Neural cell (in vitro differentiated cells): ENCODE measurements around the gene LINC01488.

Source experiments
- EP300 ChIP-seq: fragments of 450-650 bp; conservative IDR thresholded peaks from 2 replicates; pipeline ENCODE4 v1.6.1; 2014; ENCODE audit warnings: antibody characterized with exemption, mild to moderate bottlenecking, moderate library complexity; ENCODE audit not compliant: poor library complexity, severe bottlenecking
- EZH2 ChIP-seq: fragments of 200-600, 300-800 bp; shearing (Covaris generic), sonication (generic); IDR thresholded peaks from 2 replicates; pipeline ENCODE4 v1.6.1; 2014; ENCODE audit warnings: antibody characterized with exemption, low read length, borderline replicate concordance, mild to moderate bottlenecking; ENCODE audit not compliant: insufficient read depth, poor library complexity, severe bottlenecking
- POLR2AphosphoS5 ChIP-seq: IDR thresholded peaks from 2 replicates; pipeline ENCODE4 v1.6.1; 2012
- TF ChIP-seq, protein P1 (sequence below): fragments of 450-650 bp; IDR thresholded peaks from 2 replicates; pipeline ENCODE4 v1.5.1; 2014; ENCODE audit warnings: antibody characterized with exemption, mild to moderate bottlenecking, moderate library complexity; ENCODE audit not compliant: poor library complexity, severe bottlenecking

DNA sequence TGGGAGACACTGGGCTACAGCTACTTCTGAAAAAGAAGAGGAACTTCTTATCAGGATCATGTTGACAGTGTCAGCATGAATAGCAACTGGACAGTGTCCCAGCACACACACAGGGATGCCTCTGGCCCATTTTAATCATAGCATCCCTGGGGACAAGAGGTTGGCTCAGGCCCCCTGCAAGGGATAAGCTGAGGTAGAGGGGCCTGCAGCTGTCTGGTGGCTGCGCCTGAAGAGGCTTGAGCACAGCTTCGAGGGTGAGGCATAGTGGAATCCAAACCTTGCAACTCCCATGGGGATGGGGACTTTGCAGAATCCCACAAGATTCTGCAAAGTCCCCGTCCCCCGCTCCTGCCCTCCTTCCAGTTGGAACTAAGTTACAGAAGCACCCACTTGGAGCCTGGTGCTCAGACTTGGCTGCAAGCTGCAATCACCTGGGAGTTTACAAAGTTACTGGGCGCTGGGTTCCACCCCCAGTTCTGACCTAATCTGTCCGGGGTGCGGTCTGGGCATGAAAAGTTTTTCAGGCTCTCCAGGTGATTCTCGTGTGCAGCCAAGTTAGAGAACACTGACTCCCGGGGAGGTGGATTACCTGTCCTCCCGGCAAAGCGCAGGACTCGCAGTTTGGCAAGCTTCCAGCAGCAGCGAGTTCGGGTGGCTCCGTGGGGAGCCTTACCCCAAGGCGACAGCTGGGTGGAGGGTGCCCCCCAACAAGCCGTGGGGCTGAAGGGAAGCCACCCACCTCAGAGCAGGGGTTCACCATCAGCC is 16.0 kb upstream of the LINC01488 start:
- TF ChIP-seq, protein P1, sequence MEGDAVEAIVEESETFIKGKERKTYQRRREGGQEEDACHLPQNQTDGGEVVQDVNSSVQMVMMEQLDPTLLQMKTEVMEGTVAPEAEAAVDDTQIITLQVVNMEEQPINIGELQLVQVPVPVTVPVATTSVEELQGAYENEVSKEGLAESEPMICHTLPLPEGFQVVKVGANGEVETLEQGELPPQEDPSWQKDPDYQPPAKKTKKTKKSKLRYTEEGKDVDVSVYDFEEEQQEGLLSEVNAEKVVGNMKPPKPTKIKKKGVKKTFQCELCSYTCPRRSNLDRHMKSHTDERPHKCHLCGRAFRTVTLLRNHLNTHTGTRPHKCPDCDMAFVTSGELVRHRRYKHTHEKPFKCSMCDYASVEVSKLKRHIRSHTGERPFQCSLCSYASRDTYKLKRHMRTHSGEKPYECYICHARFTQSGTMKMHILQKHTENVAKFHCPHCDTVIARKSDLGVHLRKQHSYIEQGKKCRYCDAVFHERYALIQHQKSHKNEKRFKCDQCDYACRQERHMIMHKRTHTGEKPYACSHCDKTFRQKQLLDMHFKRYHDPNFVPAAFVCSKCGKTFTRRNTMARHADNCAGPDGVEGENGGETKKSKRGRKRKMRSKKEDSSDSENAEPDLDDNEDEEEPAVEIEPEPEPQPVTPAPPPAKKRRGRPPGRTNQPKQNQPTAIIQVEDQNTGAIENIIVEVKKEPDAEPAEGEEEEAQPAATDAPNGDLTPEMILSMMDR, result no peak
- TF ChIP-seq POLR2AphosphoS5, result no peak
- TF ChIP-seq EP300, result no peak
- TF ChIP-seq EZH2, result no peak
